Endothelial cell of umbilical vein (primary cell): ENCODE measurements around the gene SCRN1. TPM values are rescaled to one million over a fixed set of nuclear protein-coding genes. Genes with fewer than 3 reads are reported as not detected.

Source experiments
- BruUV-seq: library from RNA; stranded (reverse); fragments of 400-500 nt; replicated peaks from 2 replicates; lab custom pipeline; 2021; lab: Mats Ljungman, UMichigan
- CTCF ChIA-PET: fragments of 300-600, 350-600 bp; sonication (Branson Sonifier 250); formaldehyde crosslinking; loops from one replicate; lab custom pipeline; 2021; ENCODE audit warnings: antibody characterized with exemption, inconsistent platforms; lab: Charles Lee
- POLR2A ChIA-PET: fragments of 300-600, 350-600 bp; sonication (Branson Sonifier 250); formaldehyde crosslinking; loops from one replicate; lab custom pipeline; 2021; ENCODE audit warnings: antibody characterized with exemption, inconsistent platforms; lab: Charles Lee
- DNase-seq: peaks from one replicate; pipeline ENCODE4 v3.0.0-alpha.2; 2011; ENCODE audit warnings: low read depth, low spot score
- FAIRE-seq: peaks from 2 replicates; lab custom pipeline; 2011; peaks lifted over from hg19 to GRCh38; lab: Jason Lieb, UNC
- H2AFZ ChIP-seq: 2 replicates; pipeline ENCODE4 v1.6.0; 2012; ENCODE audit warnings: low read depth, low read length, control low read depth, inconsistent platforms
- H3K27ac ChIP-seq: 2 replicates; pipeline ENCODE4 v1.5.1; 2011; ENCODE audit warnings: low read depth, mild to moderate bottlenecking, control low read depth, low read length, moderate library complexity; ENCODE audit not compliant: insufficient read depth
- H3K27me3 ChIP-seq, 2 experiments: 2 replicates each; pipeline versions ENCODE4 v1.6.0 to v1.6.1; 2011; ENCODE audit warnings: low read length in 2 of 2, mixed read lengths in 1 of 2; ENCODE audit not compliant: control insufficient read depth in 2 of 2, insufficient read depth in 2 of 2
- H3K36me3 ChIP-seq, 2 experiments: 2 replicates in 1 of 2; 3 replicates in 1 of 2; pipeline ENCODE4 v1.5.1; 2011; ENCODE audit warnings: low read length in 2 of 2, mild to moderate bottlenecking in 1 of 2, moderate library complexity in 1 of 2; ENCODE audit not compliant: control insufficient read depth in 2 of 2, insufficient read depth in 2 of 2; ENCODE audit errors: extremely low read depth in 1 of 2
- H3K4me1 ChIP-seq: 3 replicates; pipeline ENCODE4 v1.5.1; 2011; ENCODE audit warnings: mild to moderate bottlenecking, low read length; ENCODE audit not compliant: control insufficient read depth, insufficient read depth; ENCODE audit errors: extremely low read depth
- H3K4me2 ChIP-seq: 2 replicates; pipeline ENCODE4 v1.6.1; 2011; ENCODE audit warnings: low read length, control low read depth, mixed read lengths; ENCODE audit not compliant: insufficient read depth
- H3K4me3 ChIP-seq, 3 experiments: fragments of 200-600 bp in 1 of 3; sonication (generic), shearing (Covaris generic) in 1 of 3; replicated peaks in 1 of 3; 2 replicates each; pipeline ENCODE4 v1.5.1; 2011 to 2016; ENCODE audit warnings: control low read depth in 3 of 3, low read length in 3 of 3, mild to moderate bottlenecking in 2 of 3, inconsistent platforms in 1 of 3, low read depth in 1 of 3, moderate library complexity in 1 of 3; ENCODE audit not compliant: insufficient read depth in 1 of 3
- H3K79me2 ChIP-seq: 2 replicates; pipeline ENCODE4 v1.6.0; 2012; ENCODE audit warnings: low read length, inconsistent platforms; ENCODE audit not compliant: control insufficient read depth, insufficient read depth
- H3K9ac ChIP-seq: replicated peaks from 2 replicates; pipeline ENCODE3; 2011; ENCODE audit warnings: low read length, control low read depth; ENCODE audit not compliant: insufficient read depth; ENCODE audit errors: extremely low read depth
- H3K9me1 ChIP-seq: replicated peaks from 3 replicates; pipeline ENCODE4 v1.6.0; 2011; ENCODE audit warnings: mild to moderate bottlenecking, low read length; ENCODE audit not compliant: control insufficient read depth, insufficient read depth; ENCODE audit errors: extremely low read depth
- H3K9me3 ChIP-seq: replicated peaks from 2 replicates; pipeline ENCODE4 v1.5.1; 2012; ENCODE audit warnings: low read length, inconsistent platforms; ENCODE audit not compliant: control insufficient read depth, insufficient read depth
- H4K20me1 ChIP-seq: replicated peaks from 2 replicates; pipeline ENCODE3; 2011; ENCODE audit warnings: mild to moderate bottlenecking, low read length; ENCODE audit not compliant: control insufficient read depth, insufficient read depth; ENCODE audit errors: extremely low read depth
- EZH2 ChIP-seq: IDR thresholded peaks from 2 replicates; pipeline ENCODE4 v1.6.1; 2012; ENCODE audit warnings: borderline replicate concordance, low read depth, mild to moderate bottlenecking, moderate library complexity, low read length, inconsistent platforms; ENCODE audit not compliant: severe bottlenecking
- FOS ChIP-seq: IDR thresholded peaks from 2 replicates; pipeline ENCODE4 v1.6.1; 2011; ENCODE audit warnings: mild to moderate bottlenecking, low read length, moderate library complexity, borderline replicate concordance; ENCODE audit not compliant: insufficient read depth
- GATA2 ChIP-seq: IDR thresholded peaks from 2 replicates; pipeline ENCODE4 v1.7.0; 2011; ENCODE audit warnings: low read depth, mild to moderate bottlenecking, moderate library complexity, mixed read lengths, low read length; ENCODE audit not compliant: insufficient read length, insufficient read depth
- JUN ChIP-seq: IDR thresholded peaks from 2 replicates; pipeline ENCODE4 v1.6.1; 2011; ENCODE audit warnings: borderline replicate concordance, low read depth; ENCODE audit not compliant: insufficient read length, insufficient read depth
- MAX ChIP-seq: IDR thresholded peaks from 2 replicates; pipeline ENCODE4 v1.6.1; 2011; ENCODE audit not compliant: insufficient read depth, insufficient read length
- MYC ChIP-seq: IDR thresholded peaks from one replicate; pipeline ENCODE4 v1.6.1; 2011; ENCODE audit warnings: mild to moderate bottlenecking, low read depth, low read length
- POLR2A ChIP-seq: IDR thresholded peaks from 2 replicates; pipeline ENCODE4 v1.6.1; 2012; ENCODE audit warnings: low read depth, mild to moderate bottlenecking, control low read depth, low read length
- POLR2AphosphoS5 ChIP-seq: IDR thresholded peaks from 2 replicates; pipeline ENCODE4 v1.6.1; 2012; ENCODE audit warnings: low read depth, mild to moderate bottlenecking, control low read depth, low read length, moderate library complexity; ENCODE audit not compliant: insufficient read depth
- dilution Hi-C: fragments of 300-500 bp; cut with MboI; formaldehyde crosslinking; loops from one replicate; pipeline ENCODE4 v1.15.0; 2019; ENCODE audit warnings: low sequenced_read_pairs; ENCODE audit not compliant: extremely low pct_ligation_motif_present
- intact Hi-C: fragments of 100-400 bp; cut with micrococcal nuclease; formaldehyde crosslinking; loops from one replicate; pipeline ENCODE4 v1.10.0; 2022
- polyA plus RNA-seq, 4 experiments: library from polyadenylated mRNA; depleted of rRNA in 3 of 4; stranded (reverse) in 3 of 4; unstranded in 1 of 4; fragments of >200 nt; gene quantifications; 2 replicates each; pipeline versions ENCODE4 v1.2.1 to v1.2.3, GENCODE V29; 2011 to 2012; ENCODE audit warnings: missing spikeins in 1 of 4
- total RNA-seq: library from RNA; stranded (reverse); gene quantifications from 2 replicates; pipeline ENCODE4 v1.2.3, GENCODE V29; 2021
- TF ChIP-seq, protein P1 (sequence below), 2 donors: IDR thresholded peaks; 1 replicate in 1 of 2; 2 replicates in 1 of 2; pipeline ENCODE4 v1.5.1; 2011; ENCODE audit warnings: low read length in 2 of 2, mild to moderate bottlenecking in 2 of 2, moderate library complexity in 2 of 2, control low read depth in 1 of 2, inconsistent platforms in 1 of 2, low read depth in 1 of 2; ENCODE audit not compliant: insufficient read depth in 1 of 2; ENCODE audit errors: extremely low read depth in 1 of 2

Gene SCRN1
- total and polyA plus RNA-seq, 2 donors (not counting 3 experiments of a cell fraction or from before 2014, with no cell fraction given) = 57.0 to 127 TPM

- H3K79me2 ChIP-seq = peaks cover 2% of the 10 kb centered on the region
- no peak overlapping the region for H3K4me3 ChIP-seq
- dilution Hi-C loops = no loop called here
- DNase-seq (no peak), FAIRE-seq (no peak)
- H3K9me3 ChIP-seq = no peaks in the 10 kb centered on the region
- H3K4me2 ChIP-seq = no peak overlapping the region
- intact Hi-C loops = no loop called here
- H3K9me1 ChIP-seq = no peaks in the 10 kb centered on the region
- no TSS peak for BruUV-seq
- ChIA-PET CTCF (interaction anchor here (1.5 to 4.2 kb wide), 2 partner anchors 34 to 106 kb away, joined by 3 to 18 read pairs; no protein-coding TSS in a partner anchor), POLR2A (no interaction called here)
- peaks cover 5 to 11% of the 10 kb centered on the region in 2 experiments for H3K36me3 ChIP-seq
- no peaks in the 10 kb centered on the region for H3K4me1 ChIP-seq
- no peak overlapping the region for H3K27ac ChIP-seq
- TF ChIP-seq POLR2A (no peak), JUN (no peak), POLR2AphosphoS5 (no peak), GATA2 (no peak), EZH2 (no peak), MAX (no peak), FOS (no peak), MYC (no peak)
- TF ChIP-seq, protein P1, sequence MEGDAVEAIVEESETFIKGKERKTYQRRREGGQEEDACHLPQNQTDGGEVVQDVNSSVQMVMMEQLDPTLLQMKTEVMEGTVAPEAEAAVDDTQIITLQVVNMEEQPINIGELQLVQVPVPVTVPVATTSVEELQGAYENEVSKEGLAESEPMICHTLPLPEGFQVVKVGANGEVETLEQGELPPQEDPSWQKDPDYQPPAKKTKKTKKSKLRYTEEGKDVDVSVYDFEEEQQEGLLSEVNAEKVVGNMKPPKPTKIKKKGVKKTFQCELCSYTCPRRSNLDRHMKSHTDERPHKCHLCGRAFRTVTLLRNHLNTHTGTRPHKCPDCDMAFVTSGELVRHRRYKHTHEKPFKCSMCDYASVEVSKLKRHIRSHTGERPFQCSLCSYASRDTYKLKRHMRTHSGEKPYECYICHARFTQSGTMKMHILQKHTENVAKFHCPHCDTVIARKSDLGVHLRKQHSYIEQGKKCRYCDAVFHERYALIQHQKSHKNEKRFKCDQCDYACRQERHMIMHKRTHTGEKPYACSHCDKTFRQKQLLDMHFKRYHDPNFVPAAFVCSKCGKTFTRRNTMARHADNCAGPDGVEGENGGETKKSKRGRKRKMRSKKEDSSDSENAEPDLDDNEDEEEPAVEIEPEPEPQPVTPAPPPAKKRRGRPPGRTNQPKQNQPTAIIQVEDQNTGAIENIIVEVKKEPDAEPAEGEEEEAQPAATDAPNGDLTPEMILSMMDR (IDR thresholded peaks at IDR 0.05; ENCODE audit: extremely low read depth in 1 of 2, insufficient read depth in 1 of 2, low read depth in 1 of 2, low read length in 2 of 2) = no peak
- no peaks in the 10 kb centered on the region for H3K27me3 ChIP-seq
- no peak overlapping the region for H2AFZ ChIP-seq
- H4K20me1 ChIP-seq = no peaks in the 10 kb centered on the region
- no peak overlapping the region for H3K9ac ChIP-seq
Measured at GRCh38 chr7:29956487-29956836, 33.1 kb downstream of the SCRN1 start.
